ENCODE data around the gene GMEB1.
"Not testable (repeated sequence)": the region's sequence is repeated elsewhere in the genome, so short reads cannot be mapped to it uniquely, and the experiment has no call there.

GMEB1 gene

GRCh38 chr1:28668191-28668955, at the start of gene GMEB1:
Gene GMEB1, plus strand, starts transcription at chr1:28668784. Its CDS starts 14,829 bp downstream, at chr1:28683613.
- DNase-seq, result peak; percentile 75 to 82

- DNase-seq, result no peak
These were observed 36.9 kb upstream of the GMEB1 start for GRCh38 chr1:28631713-28632112.

- DNase-seq, result no peak
These were observed 36.0 kb upstream of the GMEB1 start for GRCh38 chr1:28632560-28632959.

- no peak for DNase-seq
These were observed 27.8 kb upstream of the GMEB1 start for GRCh38 chr1:28640766-28641165.

- no peak for DNase-seq
These were observed 26.3 kb upstream of the GMEB1 start for GRCh38 chr1:28642056-28642846.

GRCh38 chr1:28642847-28643635, 25.5 kb upstream of the GMEB1 start, which contains the start of gene TAF12:
Gene TAF12, minus strand, starts transcription at chr1:28643067. Its CDS starts 20,986 bp downstream, at chr1:28622081.
- DNase-seq, result peak; percentile 87 to 92

GRCh38 chr1:28644494-28644893, 24.1 kb upstream of the GMEB1 start:
- no peak for DNase-seq

GRCh38 chr1:28645406-28645805, 23.2 kb upstream of the GMEB1 start:
- DNase-seq, result not testable (repeated sequence)

GRCh38 chr1:28646040-28646439, 22.5 kb upstream of the GMEB1 start:
- no peak for DNase-seq

- peak; percentile 82 to 95 for DNase-seq
These were observed 20.5 kb upstream of the GMEB1 start for GRCh38 chr1:28648008-28648473.

GRCh38 chr1:28648474-28649198, 19.9 kb upstream of the GMEB1 start, which contains the start of gene RNU11:
Gene RNU11, plus strand, starts transcription at chr1:28648600.
- peak; percentile 62 to 96 for DNase-seq

- DNase-seq, result not testable (repeated sequence)
These were observed 15.5 kb upstream of the GMEB1 start for GRCh38 chr1:28653063-28653462.

GRCh38 chr1:28653870-28654269, 14.7 kb upstream of the GMEB1 start:
- not testable (repeated sequence) for DNase-seq

- not testable (repeated sequence) for DNase-seq
These were observed 12.9 kb upstream of the GMEB1 start for GRCh38 chr1:28655448-28656311.

GRCh38 chr1:28656335-28656734, 12.2 kb upstream of the GMEB1 start:
- no peak for DNase-seq

- peak in 1 of 2 donors; percentile 16 for DNase-seq
These were observed 4.6 kb upstream of the GMEB1 start for GRCh38 chr1:28663871-28664470.

GRCh38 chr1:28666806-28667205, 1.8 kb upstream of the GMEB1 start:
- no peak for DNase-seq

- peak in 1 of 2 donors; percentile 27 for DNase-seq
These were observed 556 bp downstream of the GMEB1 start for GRCh38 chr1:28668956-28669723.

GRCh38 chr1:28671254-28671780, 2.7 kb downstream of the GMEB1 start:
- DNase-seq, result no peak

Data from hippocampal formation (tissue), 2 donors.